Gastrocnemius medialis (tissue), 4 donors: Measurements from ENCODE around the gene CNGB1.

Experiments used
- POLR2A ChIP-seq, 2 donors: fragments of 450-650 bp; IDR thresholded peaks; one replicate each; pipeline ENCODE4 v1.6.1; 2017; ENCODE audit warnings: antibody characterized with exemption in 2 of 2, mild to moderate bottlenecking in 2 of 2, moderate library complexity in 2 of 2
- TF ChIP-seq, protein P1 (sequence below), 5 experiments: fragments of 450-650 bp in 3 of 5; fragments of 200-600 bp in 2 of 5; sonication (generic) in 2 of 5; IDR thresholded peaks in 4 of 5; conservative IDR thresholded peaks in 1 of 5; 1 replicate in 4 of 5; 2 replicates in 1 of 5; pipeline ENCODE4 v1.5.1; 2016 to 2019; ENCODE audit warnings: antibody characterized with exemption in 5 of 5, mild to moderate bottlenecking in 3 of 5, moderate library complexity in 3 of 5

DNA sequence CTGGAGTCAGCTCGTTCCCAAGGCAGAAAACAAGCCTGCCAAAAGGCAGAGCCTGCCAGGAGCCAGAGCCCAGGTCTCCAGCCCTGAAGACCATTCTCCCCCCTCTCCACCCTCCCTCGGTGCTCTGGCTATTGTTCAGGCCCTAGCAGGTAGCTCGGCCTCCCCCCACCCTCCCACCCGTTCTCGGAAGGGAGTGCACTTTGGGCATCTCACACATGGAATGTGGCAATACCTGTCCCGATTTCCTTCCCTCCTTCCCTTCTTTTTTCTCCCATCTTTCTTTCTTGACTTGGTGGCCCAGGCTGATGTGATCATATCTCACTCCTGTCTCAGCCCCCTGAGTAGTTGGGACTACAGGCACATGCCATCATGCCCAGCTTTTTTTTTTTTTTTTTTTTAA lies 12.4 kb downstream of the CNGB1 start:
- TF ChIP-seq, protein P1, sequence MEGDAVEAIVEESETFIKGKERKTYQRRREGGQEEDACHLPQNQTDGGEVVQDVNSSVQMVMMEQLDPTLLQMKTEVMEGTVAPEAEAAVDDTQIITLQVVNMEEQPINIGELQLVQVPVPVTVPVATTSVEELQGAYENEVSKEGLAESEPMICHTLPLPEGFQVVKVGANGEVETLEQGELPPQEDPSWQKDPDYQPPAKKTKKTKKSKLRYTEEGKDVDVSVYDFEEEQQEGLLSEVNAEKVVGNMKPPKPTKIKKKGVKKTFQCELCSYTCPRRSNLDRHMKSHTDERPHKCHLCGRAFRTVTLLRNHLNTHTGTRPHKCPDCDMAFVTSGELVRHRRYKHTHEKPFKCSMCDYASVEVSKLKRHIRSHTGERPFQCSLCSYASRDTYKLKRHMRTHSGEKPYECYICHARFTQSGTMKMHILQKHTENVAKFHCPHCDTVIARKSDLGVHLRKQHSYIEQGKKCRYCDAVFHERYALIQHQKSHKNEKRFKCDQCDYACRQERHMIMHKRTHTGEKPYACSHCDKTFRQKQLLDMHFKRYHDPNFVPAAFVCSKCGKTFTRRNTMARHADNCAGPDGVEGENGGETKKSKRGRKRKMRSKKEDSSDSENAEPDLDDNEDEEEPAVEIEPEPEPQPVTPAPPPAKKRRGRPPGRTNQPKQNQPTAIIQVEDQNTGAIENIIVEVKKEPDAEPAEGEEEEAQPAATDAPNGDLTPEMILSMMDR (IDR thresholded peaks at IDR 0.05 in 4 of 5, conservative IDR thresholded peaks at IDR 0.05 in 1 of 5): no peak
- no peak for TF ChIP-seq POLR2A (IDR thresholded peaks at IDR 0.05)
